Mesodermal cell (in vitro differentiated cells): Measurements from ENCODE around the gene ZNF620. TPM values are rescaled to one million over a fixed set of nuclear protein-coding genes. Genes with fewer than 3 reads are reported as not detected.
"Not testable (repeated sequence)": the region's sequence is repeated elsewhere in the genome, so short reads cannot be mapped to it uniquely, and the experiment has no call there.

Source experiments
- H3K27ac ChIP-seq: 2 replicates; pipeline ENCODE4 v1.7.0; 2013; ENCODE audit warnings: mild to moderate bottlenecking, low read depth, low read length, moderate library complexity; ENCODE audit not compliant: severe bottlenecking
- H3K36me3 ChIP-seq: 2 replicates; pipeline ENCODE4 v1.7.1; 2013; ENCODE audit warnings: mild to moderate bottlenecking, low read length, moderate library complexity; ENCODE audit not compliant: control insufficient read depth, insufficient read depth
- H3K4me1 ChIP-seq: one replicate; pipeline ENCODE4 v1.7.1; 2013; ENCODE audit warnings: mild to moderate bottlenecking, low read length; ENCODE audit not compliant: insufficient read depth, control insufficient read depth, poor library complexity, severe bottlenecking
- H3K4me3 ChIP-seq: 2 replicates; pipeline ENCODE4 v1.7.0; 2013; ENCODE audit warnings: low read length, control low read depth, mild to moderate bottlenecking; ENCODE audit not compliant: insufficient read depth, poor library complexity, severe bottlenecking; ENCODE audit errors: extremely low read depth
- H3K9me3 ChIP-seq: 2 replicates; pipeline ENCODE4 v1.7.1; 2013; ENCODE audit warnings: mild to moderate bottlenecking, low read length, moderate library complexity; ENCODE audit not compliant: control insufficient read depth
- WGBS, 2 experiments: methylation state at CpG; one replicate each; pipeline ENCODE4 v1.1.5; 2013; ENCODE audit warnings: missing lambda C conversion rate in 2 of 2; ENCODE audit not compliant: insufficient coverage in 2 of 2; 5-methylcytosine and 5-hydroxymethylcytosine counted together
- polyA plus RNA-seq, 2 experiments: library from polyadenylated mRNA; stranded (reverse); fragments of 50-300 nt; gene quantifications; one replicate each; pipeline ENCODE4 v1.2.3, GENCODE V29; 2013

The ZNF620 gene
- 5.3 TPM for polyA plus RNA-seq (2013, experiment 1 of 2)
- polyA plus RNA-seq (2013, experiment 2 of 2): 3.5 TPM

- Histone ChIP-seq H3K4me3 (peak within 1 kb of the TSS; percentile 61), H3K9me3 (no peaks in the 10 kb centered on the region), H3K36me3 (peaks cover 6% of the 10 kb centered on the region), H3K27ac (peak within 1 kb of the TSS; percentile 61), H3K4me1 (no peaks in the 10 kb centered on the region)
- 6 to 13% methylated on average over 29 to 41 of the region's 44 CpGs for WGBS, 2 experiments
Measured at GRCh38 chr3:40505599-40506462, at the start of gene ZNF620. ZNF620 (plus strand) TSS chr3:40506039; CDS start chr3:40506353, 314 bp downstream.

GRCh38 chr3:40456279-40456939 is 49.4 kb upstream of the ZNF620 start:
- Histone ChIP-seq H3K9me3 (no peaks in the 10 kb centered on the region), H3K27ac (peak overlapping the region; percentile 65), H3K36me3 (peaks cover 37% of the 10 kb centered on the region), H3K4me1 (peaks cover 12% of the 10 kb centered on the region), H3K4me3 (peak overlapping the region; percentile 95)
- 80 to 90% methylated on average over 23 to 25 of the region's 29 CpGs for WGBS, 2 experiments

- H3K36me3 ChIP-seq: peaks cover 44% of the 10 kb centered on the region
- peak within 1 kb of the TSS; percentile 95 for H3K4me3 ChIP-seq
- 0% methylated on average over 70 to 71 of the region's 79 CpGs for WGBS, 2 experiments
- H3K9me3 ChIP-seq: no peaks in the 10 kb centered on the region
- H3K4me1 ChIP-seq: peaks cover 10% of the 10 kb centered on the region
- H3K27ac ChIP-seq: peak within 1 kb of the TSS; percentile 65
Measured at GRCh38 chr3:40456940-40457823, 48.7 kb upstream of the ZNF620 start, which contains the start of gene RPL14. RPL14 (plus strand) TSS chr3:40457339; CDS start chr3:40457472, 133 bp downstream.

- no peaks in the 10 kb centered on the region for H3K9me3 ChIP-seq
- peaks cover 5% of the 10 kb centered on the region for H3K4me1 ChIP-seq
- H3K36me3 ChIP-seq: peaks cover 57% of the 10 kb centered on the region
- peak overlapping the region; percentile 95 for H3K4me3 ChIP-seq
- H3K27ac ChIP-seq: no peak overlapping the region
- WGBS, 2 experiments: 88 to 100% methylated on average over 1 of the region's 4 CpGs
Measured at GRCh38 chr3:40458473-40458872, 47.4 kb upstream of the ZNF620 start.

GRCh38 chr3:40460481-40460880 is 45.4 kb upstream of the ZNF620 start:
- WGBS, 2 experiments: 91 to 100% methylated on average over 4 of the region's 6 CpGs
- peaks cover 77% of the 10 kb centered on the region for H3K36me3 ChIP-seq

GRCh38 chr3:40461161-40461560 is 44.7 kb upstream of the ZNF620 start:
- Histone ChIP-seq H3K27ac (no peak overlapping the region), H3K36me3 (peaks cover 79% of the 10 kb centered on the region), H3K4me1 (no peaks in the 10 kb centered on the region), H3K9me3 (no peaks in the 10 kb centered on the region), H3K4me3 (no peak overlapping the region)
- 92% methylated on average over 3 of the region's 3 CpGs for WGBS, 2 experiments

More at GRCh38 chr3:40460481-40460880, 45.4 kb upstream of the ZNF620 start:
- H3K4me3 ChIP-seq, H3K9me3 ChIP-seq, H3K4me1 ChIP-seq, H3K27ac ChIP-seq: not testable (repeated sequence)

GRCh38 chr3:40462838-40463237 is 43.0 kb upstream of the ZNF620 start:
- not testable (repeated sequence) for H3K9me3 ChIP-seq, H3K4me3 ChIP-seq, H3K27ac ChIP-seq, H3K4me1 ChIP-seq
- H3K36me3 ChIP-seq: peaks cover 84% of the 10 kb centered on the region
- WGBS, 2 experiments: 95 to 97% methylated on average over 7 of the region's 7 CpGs

GRCh38 chr3:40463579-40463978 is 42.3 kb upstream of the ZNF620 start:
- WGBS, 2 experiments: no CpG with 5 or more reads among the region's 2 CpGs
- Histone ChIP-seq H3K36me3 (peaks cover 77% of the 10 kb centered on the region), H3K9me3 (no peaks in the 10 kb centered on the region), H3K4me3 (no peak overlapping the region), H3K4me1 (no peaks in the 10 kb centered on the region), H3K27ac (no peak overlapping the region)

- Histone ChIP-seq H3K4me1 (no peaks in the 10 kb centered on the region), H3K27ac (no peak overlapping the region), H3K9me3 (no peaks in the 10 kb centered on the region), H3K4me3 (no peak overlapping the region), H3K36me3 (peaks cover 68% of the 10 kb centered on the region)
- 94 to 97% methylated on average over 7 to 8 of the region's 9 CpGs for WGBS, 2 experiments
Measured at GRCh38 chr3:40464339-40465110, 41.3 kb upstream of the ZNF620 start.

- no peak overlapping the region for H3K4me3 ChIP-seq
- H3K9me3 ChIP-seq: no peaks in the 10 kb centered on the region
- WGBS, 2 experiments: 82% methylated on average over 3 to 4 of the region's 4 CpGs
- H3K4me1 ChIP-seq: no peaks in the 10 kb centered on the region
- peaks cover 64% of the 10 kb centered on the region for H3K36me3 ChIP-seq
- H3K27ac ChIP-seq: no peak overlapping the region
Measured at GRCh38 chr3:40465111-40465407, 40.8 kb upstream of the ZNF620 start.
